Measurements from ENCODE around the gene HLA-DQB1. TPM values are rescaled to one million over a fixed set of nuclear protein-coding genes. Genes with fewer than 3 reads are reported as not detected.

Gene HLA-DQB1
- total and polyA plus RNA-seq, 2 of the 8 experiments (the other 6 are each of a cell fraction or from before 2014, with no cell fraction given), result 1.2 to 5.2 TPM

DNA sequence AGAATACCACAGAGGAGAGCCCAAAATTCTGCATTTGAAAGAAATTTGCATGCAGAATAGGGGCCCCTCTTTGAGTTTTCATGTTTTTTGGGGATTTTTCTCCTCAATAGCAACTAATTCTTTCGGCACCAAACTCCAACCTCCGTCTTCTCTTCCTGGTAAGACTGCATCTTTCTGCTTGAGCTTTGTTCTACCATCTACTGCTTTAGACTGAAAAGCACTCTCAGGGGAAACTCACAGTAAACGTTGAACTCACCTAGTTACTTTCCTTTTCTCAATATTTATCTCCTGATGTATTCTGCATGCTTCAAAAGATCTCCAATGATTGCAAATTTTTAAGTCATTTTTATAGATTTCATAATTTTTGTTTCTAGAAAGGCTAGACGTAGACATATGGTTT lies 36.9 kb upstream of the HLA-DQB1 start (continued):
- TF ChIP-seq, protein P1, sequence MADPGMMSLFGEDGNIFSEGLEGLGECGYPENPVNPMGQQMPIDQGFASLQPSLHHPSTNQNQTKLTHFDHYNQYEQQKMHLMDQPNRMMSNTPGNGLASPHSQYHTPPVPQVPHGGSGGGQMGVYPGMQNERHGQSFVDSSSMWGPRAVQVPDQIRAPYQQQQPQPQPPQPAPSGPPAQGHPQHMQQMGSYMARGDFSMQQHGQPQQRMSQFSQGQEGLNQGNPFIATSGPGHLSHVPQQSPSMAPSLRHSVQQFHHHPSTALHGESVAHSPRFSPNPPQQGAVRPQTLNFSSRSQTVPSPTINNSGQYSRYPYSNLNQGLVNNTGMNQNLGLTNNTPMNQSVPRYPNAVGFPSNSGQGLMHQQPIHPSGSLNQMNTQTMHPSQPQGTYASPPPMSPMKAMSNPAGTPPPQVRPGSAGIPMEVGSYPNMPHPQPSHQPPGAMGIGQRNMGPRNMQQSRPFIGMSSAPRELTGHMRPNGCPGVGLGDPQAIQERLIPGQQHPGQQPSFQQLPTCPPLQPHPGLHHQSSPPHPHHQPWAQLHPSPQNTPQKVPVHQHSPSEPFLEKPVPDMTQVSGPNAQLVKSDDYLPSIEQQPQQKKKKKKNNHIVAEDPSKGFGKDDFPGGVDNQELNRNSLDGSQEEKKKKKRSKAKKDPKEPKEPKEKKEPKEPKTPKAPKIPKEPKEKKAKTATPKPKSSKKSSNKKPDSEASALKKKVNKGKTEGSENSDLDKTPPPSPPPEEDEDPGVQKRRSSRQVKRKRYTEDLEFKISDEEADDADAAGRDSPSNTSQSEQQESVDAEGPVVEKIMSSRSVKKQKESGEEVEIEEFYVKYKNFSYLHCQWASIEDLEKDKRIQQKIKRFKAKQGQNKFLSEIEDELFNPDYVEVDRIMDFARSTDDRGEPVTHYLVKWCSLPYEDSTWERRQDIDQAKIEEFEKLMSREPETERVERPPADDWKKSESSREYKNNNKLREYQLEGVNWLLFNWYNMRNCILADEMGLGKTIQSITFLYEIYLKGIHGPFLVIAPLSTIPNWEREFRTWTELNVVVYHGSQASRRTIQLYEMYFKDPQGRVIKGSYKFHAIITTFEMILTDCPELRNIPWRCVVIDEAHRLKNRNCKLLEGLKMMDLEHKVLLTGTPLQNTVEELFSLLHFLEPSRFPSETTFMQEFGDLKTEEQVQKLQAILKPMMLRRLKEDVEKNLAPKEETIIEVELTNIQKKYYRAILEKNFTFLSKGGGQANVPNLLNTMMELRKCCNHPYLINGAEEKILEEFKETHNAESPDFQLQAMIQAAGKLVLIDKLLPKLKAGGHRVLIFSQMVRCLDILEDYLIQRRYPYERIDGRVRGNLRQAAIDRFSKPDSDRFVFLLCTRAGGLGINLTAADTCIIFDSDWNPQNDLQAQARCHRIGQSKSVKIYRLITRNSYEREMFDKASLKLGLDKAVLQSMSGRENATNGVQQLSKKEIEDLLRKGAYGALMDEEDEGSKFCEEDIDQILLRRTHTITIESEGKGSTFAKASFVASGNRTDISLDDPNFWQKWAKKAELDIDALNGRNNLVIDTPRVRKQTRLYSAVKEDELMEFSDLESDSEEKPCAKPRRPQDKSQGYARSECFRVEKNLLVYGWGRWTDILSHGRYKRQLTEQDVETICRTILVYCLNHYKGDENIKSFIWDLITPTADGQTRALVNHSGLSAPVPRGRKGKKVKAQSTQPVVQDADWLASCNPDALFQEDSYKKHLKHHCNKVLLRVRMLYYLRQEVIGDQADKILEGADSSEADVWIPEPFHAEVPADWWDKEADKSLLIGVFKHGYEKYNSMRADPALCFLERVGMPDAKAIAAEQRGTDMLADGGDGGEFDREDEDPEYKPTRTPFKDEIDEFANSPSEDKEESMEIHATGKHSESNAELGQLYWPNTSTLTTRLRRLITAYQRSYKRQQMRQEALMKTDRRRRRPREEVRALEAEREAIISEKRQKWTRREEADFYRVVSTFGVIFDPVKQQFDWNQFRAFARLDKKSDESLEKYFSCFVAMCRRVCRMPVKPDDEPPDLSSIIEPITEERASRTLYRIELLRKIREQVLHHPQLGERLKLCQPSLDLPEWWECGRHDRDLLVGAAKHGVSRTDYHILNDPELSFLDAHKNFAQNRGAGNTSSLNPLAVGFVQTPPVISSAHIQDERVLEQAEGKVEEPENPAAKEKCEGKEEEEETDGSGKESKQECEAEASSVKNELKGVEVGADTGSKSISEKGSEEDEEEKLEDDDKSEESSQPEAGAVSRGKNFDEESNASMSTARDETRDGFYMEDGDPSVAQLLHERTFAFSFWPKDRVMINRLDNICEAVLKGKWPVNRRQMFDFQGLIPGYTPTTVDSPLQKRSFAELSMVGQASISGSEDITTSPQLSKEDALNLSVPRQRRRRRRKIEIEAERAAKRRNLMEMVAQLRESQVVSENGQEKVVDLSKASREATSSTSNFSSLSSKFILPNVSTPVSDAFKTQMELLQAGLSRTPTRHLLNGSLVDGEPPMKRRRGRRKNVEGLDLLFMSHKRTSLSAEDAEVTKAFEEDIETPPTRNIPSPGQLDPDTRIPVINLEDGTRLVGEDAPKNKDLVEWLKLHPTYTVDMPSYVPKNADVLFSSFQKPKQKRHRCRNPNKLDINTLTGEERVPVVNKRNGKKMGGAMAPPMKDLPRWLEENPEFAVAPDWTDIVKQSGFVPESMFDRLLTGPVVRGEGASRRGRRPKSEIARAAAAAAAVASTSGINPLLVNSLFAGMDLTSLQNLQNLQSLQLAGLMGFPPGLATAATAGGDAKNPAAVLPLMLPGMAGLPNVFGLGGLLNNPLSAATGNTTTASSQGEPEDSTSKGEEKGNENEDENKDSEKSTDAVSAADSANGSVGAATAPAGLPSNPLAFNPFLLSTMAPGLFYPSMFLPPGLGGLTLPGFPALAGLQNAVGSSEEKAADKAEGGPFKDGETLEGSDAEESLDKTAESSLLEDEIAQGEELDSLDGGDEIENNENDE (IDR thresholded peaks at IDR 0.05; ENCODE audit: insufficient replicate concordance, low read length), result no peak
- TF ChIP-seq RAD21 (IDR thresholded peaks at IDR 0.05 in 1 of 2, conservative IDR thresholded peaks at IDR 0.05 in 1 of 2; ENCODE audit: low read depth in 2 of 2, low read length in 2 of 2) (no peak), TAF7 (optimal IDR thresholded peaks at IDR 0.05; ENCODE audit: borderline replicate concordance, low read depth, low read length) (no peak), EGR1 (IDR thresholded peaks at IDR 0.05; ENCODE audit: borderline replicate concordance, low read depth, low read length) (no peak), SRF (IDR thresholded peaks at IDR 0.05; ENCODE audit: low read depth, low read length) (no peak), SUZ12 (IDR thresholded peaks at IDR 0.05; ENCODE audit: low read length) (no peak), SP4 (IDR thresholded peaks at IDR 0.05; ENCODE audit: low read length) (no peak), RBBP5 (IDR thresholded peaks at IDR 0.05; ENCODE audit: borderline replicate concordance, low read depth, low read length) (no peak), TAF1 (IDR thresholded peaks at IDR 0.05; ENCODE audit: low read depth, low read length) (no peak), SAP30 (IDR thresholded peaks at IDR 0.05; ENCODE audit: insufficient read depth, insufficient replicate concordance, low read length) (no peak), SP1 (IDR thresholded peaks at IDR 0.05; ENCODE audit: low read depth, low read length) (no peak), CHD1 (IDR thresholded peaks at IDR 0.05; ENCODE audit: low read depth, low read length) (no peak)

All from H1 (cell line).